DND-41 (cell line): ENCODE measurements around the gene TSSK1B.

Experiments used
- CTCF ChIP-seq: IDR thresholded peaks from 2 replicates; pipeline ENCODE4 v1.5.1; 2012; ENCODE audit warnings: borderline replicate concordance, low read length, moderate library complexity, mild to moderate bottlenecking; ENCODE audit not compliant: poor library complexity, severe bottlenecking; ENCODE audit errors: extremely low read depth
- EZH2 ChIP-seq: IDR thresholded peaks from 3 replicates; pipeline ENCODE4 v1.6.1; 2012; ENCODE audit warnings: borderline replicate concordance, low read depth, mild to moderate bottlenecking, moderate library complexity, low read length, inconsistent platforms; ENCODE audit not compliant: severe bottlenecking

- no peak for TF ChIP-seq EZH2
- no peak for TF ChIP-seq CTCF
These were observed 786 bp upstream of the TSSK1B start for GRCh38 chr5:113435575-113435974.
